Ascending aorta (tissue), 2 donors: ENCODE results near the gene NOL4L. TPM values are rescaled to one million over a fixed set of nuclear protein-coding genes. Genes with fewer than 3 reads are reported as not detected.

ENCODE experiments used
- DNase-seq, 2 donors: peaks; one replicate each; pipeline ENCODE4 v3.0.0-alpha.2; 2019; ENCODE audit warnings: low spot score in 2 of 2
- H3K27ac ChIP-seq, 2 donors: fragments of 200-600 bp; sonication (generic); one replicate each; pipeline ENCODE4 v1.5.1; 2016 to 2017; ENCODE audit warnings: mild to moderate bottlenecking in 1 of 2
- H3K27me3 ChIP-seq: fragments of 200-600 bp; sonication (generic); one replicate; pipeline ENCODE4 v1.5.1; 2017
- H3K36me3 ChIP-seq, 2 donors: fragments of 200-600 bp; sonication (generic); one replicate each; pipeline ENCODE4 v1.5.1; 2016
- H3K4me1 ChIP-seq, 2 donors: fragments of 200-600 bp; sonication (generic); one replicate each; pipeline ENCODE4 v1.5.1; 2016 to 2017; ENCODE audit warnings: mild to moderate bottlenecking in 1 of 2
- H3K4me3 ChIP-seq, 2 donors: fragments of 200-600 bp; sonication (generic); one replicate each; pipeline ENCODE4 v1.5.1; 2016 to 2017; ENCODE audit warnings: mild to moderate bottlenecking in 1 of 2
- H3K9me3 ChIP-seq, 2 donors: fragments of 200-600 bp; sonication (generic); one replicate each; pipeline ENCODE4 v1.5.1; 2016
- intact Hi-C: fragments of 100-400 bp; cut with DNase I; formaldehyde crosslinking; loops from one replicate; pipeline ENCODE4 v1.15.1; 2023
- total RNA-seq: library from RNA; depleted of rRNA; stranded (reverse); fragments of >200 nt; gene quantifications from one replicate; pipeline ENCODE4 v1.1.0, GENCODE V29; 2016
- TF ChIP-seq, protein P1 (sequence below), 3 experiments: fragments of 200-600 bp in 2 of 3; fragments of 450-650 bp in 1 of 3; sonication (generic) in 2 of 3; IDR thresholded peaks; one replicate each; pipeline ENCODE4 v1.5.1; 2016 to 2019; ENCODE audit warnings: antibody characterized with exemption in 3 of 3, mild to moderate bottlenecking in 1 of 3, moderate library complexity in 1 of 3

Gene NOL4L
- total RNA-seq, 1 donor from 2014 or later: 19.8 TPM

DNA sequence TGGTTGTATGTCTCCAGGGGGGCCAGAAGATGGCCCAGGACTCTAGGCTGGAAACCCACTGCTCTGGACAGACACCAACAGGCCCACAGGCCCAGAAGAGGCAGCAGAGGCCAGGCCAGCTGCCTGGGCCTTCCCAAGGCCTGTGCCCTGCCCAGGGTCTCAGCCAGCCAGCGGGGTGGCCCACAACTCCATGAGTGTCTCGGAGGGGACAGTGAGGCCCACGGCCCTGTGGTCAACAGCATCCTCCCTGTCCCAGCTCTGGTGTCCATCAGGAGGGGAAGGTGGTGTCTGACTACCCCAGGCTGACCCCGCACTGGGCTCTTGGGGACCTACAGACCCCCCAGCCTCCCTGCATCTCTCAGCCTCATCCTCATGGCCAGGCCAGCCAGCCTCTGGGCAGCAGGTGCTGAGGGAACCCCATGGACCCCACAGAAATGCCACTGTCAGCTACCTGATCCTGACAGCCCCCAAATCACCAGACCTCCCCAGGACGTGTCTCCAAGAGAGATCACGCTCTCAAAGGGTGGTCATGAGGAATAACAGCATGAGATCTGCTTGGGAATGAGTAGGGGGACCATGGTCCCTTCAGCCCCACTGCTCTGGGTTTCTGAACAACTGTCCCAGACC is 112.4 kb downstream of the NOL4L start:
- intact Hi-C loops: no loop called here
- TF ChIP-seq, protein P1, sequence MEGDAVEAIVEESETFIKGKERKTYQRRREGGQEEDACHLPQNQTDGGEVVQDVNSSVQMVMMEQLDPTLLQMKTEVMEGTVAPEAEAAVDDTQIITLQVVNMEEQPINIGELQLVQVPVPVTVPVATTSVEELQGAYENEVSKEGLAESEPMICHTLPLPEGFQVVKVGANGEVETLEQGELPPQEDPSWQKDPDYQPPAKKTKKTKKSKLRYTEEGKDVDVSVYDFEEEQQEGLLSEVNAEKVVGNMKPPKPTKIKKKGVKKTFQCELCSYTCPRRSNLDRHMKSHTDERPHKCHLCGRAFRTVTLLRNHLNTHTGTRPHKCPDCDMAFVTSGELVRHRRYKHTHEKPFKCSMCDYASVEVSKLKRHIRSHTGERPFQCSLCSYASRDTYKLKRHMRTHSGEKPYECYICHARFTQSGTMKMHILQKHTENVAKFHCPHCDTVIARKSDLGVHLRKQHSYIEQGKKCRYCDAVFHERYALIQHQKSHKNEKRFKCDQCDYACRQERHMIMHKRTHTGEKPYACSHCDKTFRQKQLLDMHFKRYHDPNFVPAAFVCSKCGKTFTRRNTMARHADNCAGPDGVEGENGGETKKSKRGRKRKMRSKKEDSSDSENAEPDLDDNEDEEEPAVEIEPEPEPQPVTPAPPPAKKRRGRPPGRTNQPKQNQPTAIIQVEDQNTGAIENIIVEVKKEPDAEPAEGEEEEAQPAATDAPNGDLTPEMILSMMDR (IDR thresholded peaks at IDR 0.05): no peak
- no peaks in the 10 kb centered on the region for H3K9me3 ChIP-seq
- peak overlapping the region in 1 of 2 donors; percentile 27 for H3K27ac ChIP-seq
- peaks cover 10 to 20% of the 10 kb centered on the region in 2 donors for H3K4me1 ChIP-seq
- H3K27me3 ChIP-seq: no peaks in the 10 kb centered on the region
- no peak overlapping the region for H3K4me3 ChIP-seq
- no peaks in the 10 kb centered on the region for H3K36me3 ChIP-seq
- DNase-seq: no peak

DNA sequence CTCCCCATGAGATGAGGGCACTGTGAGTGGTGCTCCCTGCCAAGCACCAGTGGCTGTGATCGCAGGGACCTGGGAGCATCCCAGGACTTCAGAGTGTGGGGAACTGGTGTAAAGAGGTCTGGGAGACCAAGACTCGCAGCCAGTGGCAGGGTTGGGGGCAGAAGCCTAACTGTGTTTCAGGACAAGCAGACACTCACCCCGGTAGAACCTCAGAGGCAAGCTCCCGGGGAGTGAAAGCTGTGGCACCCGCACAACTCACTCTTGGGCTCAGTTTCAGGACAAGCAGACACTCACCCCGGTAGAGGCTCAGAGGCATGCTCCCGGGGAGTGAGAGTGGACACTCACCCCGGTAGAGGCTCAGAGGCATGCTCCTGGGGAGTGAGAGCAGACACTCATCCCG is 114.2 kb downstream of the NOL4L start:
- Histone ChIP-seq H3K9me3 (no peaks in the 10 kb centered on the region), H3K4me1 (peaks cover 10 to 15% of the 10 kb centered on the region in 2 donors), H3K4me3 (no peak overlapping the region), H3K27ac (peak overlapping the region in 1 of 2 donors; percentile 34), H3K27me3 (no peaks in the 10 kb centered on the region), H3K36me3 (no peaks in the 10 kb centered on the region)
- TF ChIP-seq, protein P1 (IDR thresholded peaks at IDR 0.05): no peak
- intact Hi-C loops: no loop called here
- no peak for DNase-seq

DNA sequence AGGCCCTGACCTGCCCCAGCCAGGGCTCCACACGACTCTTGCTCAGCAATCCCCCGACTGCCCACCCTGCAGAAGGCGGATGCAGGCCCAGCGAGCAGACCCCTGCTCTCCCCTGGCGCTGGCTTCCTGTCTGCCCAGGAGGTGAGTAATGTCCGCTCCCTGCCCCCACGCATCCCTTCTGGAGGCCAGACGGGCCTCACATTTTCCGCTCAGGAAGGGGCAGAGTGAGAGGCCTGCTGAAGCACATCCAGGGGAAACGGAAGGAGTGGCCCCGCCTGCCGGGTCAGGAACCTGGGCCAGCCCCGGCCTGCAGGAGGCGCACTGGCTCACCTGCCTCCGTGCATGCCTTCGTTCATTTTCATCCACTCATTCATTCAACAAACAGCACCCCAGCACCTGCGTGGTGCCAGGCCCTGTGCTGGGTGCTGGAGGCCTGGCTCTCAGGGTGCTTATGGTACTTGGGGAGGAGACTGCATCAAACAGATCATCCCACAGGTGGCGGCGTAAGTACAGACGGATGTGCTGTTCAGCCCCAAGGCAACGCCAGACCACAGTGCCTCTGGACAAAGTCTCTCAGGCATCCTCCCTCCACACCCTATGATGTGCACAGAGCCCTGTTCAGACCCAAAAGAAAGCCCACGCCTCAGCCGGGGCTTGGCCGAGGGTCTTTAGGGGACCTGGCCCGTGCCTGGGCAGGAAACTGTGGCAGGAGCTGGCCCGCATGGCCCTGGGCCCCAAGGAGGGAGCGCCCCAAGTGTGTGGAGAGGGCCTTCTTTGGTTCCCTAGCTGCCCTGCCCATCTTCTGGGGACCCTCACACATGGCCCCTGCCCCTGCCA is 114.9 kb downstream of the NOL4L start:
- TF ChIP-seq, protein P1 (IDR thresholded peaks at IDR 0.05): peak in 1 of 3 experiments; percentile 12
- peak overlapping the region in 1 of 2 donors; percentile 59 for H3K27ac ChIP-seq
- H3K36me3 ChIP-seq: no peaks in the 10 kb centered on the region
- H3K4me1 ChIP-seq: peaks cover 5 to 8% of the 10 kb centered on the region in 2 donors
- intact Hi-C loops: no loop called here
- no peak for DNase-seq
- no peak overlapping the region for H3K4me3 ChIP-seq
- H3K27me3 ChIP-seq: no peaks in the 10 kb centered on the region
- H3K9me3 ChIP-seq: no peaks in the 10 kb centered on the region

DNA sequence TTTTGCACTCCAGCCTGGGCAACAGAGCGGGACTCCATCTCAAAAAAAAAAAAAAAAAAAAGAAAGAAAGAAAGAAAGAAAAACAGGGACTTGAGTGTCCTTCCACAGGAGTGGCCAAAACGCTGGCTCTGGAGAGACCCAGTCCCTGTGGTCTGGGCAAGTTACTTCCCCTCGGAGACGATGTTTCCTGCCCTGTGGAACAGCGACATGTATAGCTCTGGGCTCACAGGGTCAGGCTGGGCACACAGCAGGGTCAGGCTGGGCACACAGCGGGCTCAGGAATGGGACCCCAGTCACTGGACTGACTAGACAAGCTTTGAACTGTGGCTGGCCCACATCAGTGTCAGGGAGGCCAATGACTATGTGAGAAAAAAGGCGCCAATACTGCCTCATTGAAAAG is 116.3 kb downstream of the NOL4L start:
- Histone ChIP-seq H3K27me3 (no peaks in the 10 kb centered on the region), H3K27ac (peak overlapping the region in 1 of 2 donors; percentile 6), H3K4me3 (no peak overlapping the region), H3K4me1 (no peaks in the 10 kb centered on the region), H3K36me3 (no peaks in the 10 kb centered on the region), H3K9me3 (no peaks in the 10 kb centered on the region)
- DNase-seq: no peak
- TF ChIP-seq, protein P1 (IDR thresholded peaks at IDR 0.05): no peak
- intact Hi-C loops: no loop called here

DNA sequence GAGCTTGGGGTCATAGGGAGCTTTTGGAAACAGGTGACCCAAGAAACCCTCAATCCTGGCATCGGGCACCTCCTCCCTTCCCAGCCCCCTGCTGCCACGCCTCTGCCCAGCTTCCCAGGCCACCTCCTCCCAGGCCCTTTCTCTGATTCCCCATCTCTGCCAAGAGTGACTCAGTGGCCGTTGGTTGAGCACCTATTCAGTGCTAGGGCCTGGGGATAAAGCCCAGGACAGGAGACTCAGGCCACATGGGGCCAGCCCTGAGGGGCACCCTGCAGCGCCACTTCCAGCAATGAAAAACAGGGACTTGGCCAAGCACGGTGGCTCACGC is 116.9 kb downstream of the NOL4L start:
- Histone ChIP-seq H3K27me3 (no peaks in the 10 kb centered on the region), H3K9me3 (no peaks in the 10 kb centered on the region), H3K36me3 (no peaks in the 10 kb centered on the region), H3K4me3 (no peak overlapping the region), H3K4me1 (no peaks in the 10 kb centered on the region), H3K27ac (no peak overlapping the region)
- no peak for DNase-seq
- intact Hi-C loops: no loop called here
- TF ChIP-seq, protein P1 (IDR thresholded peaks at IDR 0.05): no peak
